ENCODE measurements around the gene SRSF4. TPM values are rescaled to one million over a fixed set of nuclear protein-coding genes. Genes with fewer than 3 reads are reported as not detected.

The SRSF4 gene
- total and polyA plus RNA-seq, 7 donors: 42.2 to 84.8 (median 69.0) TPM

DNA sequence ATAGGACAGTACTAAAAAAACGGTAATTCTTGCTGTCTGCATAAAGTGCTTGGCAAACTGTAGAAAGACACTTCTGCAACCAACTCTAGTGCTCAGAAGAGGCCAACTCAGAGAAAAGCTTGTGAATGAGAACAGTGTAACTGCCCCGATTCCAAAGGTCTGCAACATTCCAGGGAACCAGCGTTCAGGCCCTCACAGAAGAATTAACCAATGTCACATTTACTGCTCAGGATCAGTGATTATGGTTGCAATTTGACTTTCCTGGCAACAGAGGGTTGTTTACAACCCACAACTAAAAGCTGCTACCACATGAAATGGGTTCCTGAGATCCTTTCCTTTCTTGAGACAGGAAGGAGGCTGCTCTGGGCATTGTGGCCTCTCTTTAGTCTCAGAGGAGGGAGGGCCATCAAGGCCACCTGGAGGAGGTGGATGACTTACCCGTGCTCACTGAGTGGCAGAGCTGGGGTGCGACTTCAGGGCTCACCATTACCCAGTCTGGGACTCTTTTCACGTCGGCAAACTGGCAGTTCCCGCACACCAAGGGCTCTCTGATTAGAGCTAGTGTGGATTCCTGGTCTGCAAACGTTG is 15.3 kb downstream of the SRSF4 start:
- ATAC-seq: no peak
- TF ChIP-seq CTCF (IDR thresholded peaks at IDR 0.05): no peak
- Histone ChIP-seq H3K4me1 (peaks cover 48% of the 10 kb centered on the region), H3K36me3 (ENCODE audit: insufficient read depth in 1 of 2, low read depth in 1 of 2) (peaks cover 5 to 52% of the 10 kb centered on the region in 2 donors), H3K27ac (no peak overlapping the region), H3K9me3 (no peaks in the 10 kb centered on the region), H3K4me3 (no peak overlapping the region), H3K27me3 (ENCODE audit: insufficient read depth in 3 of 3, low read length in 2 of 3) (no peaks in the 10 kb centered on the region)
- WGBS, 3 donors: 59 to 70% (median 63%) methylated on average over 9 of the region's 9 CpGs
- intact Hi-C loops (cut with DNase I): no loop called here
- no peak for DNase-seq

DNA sequence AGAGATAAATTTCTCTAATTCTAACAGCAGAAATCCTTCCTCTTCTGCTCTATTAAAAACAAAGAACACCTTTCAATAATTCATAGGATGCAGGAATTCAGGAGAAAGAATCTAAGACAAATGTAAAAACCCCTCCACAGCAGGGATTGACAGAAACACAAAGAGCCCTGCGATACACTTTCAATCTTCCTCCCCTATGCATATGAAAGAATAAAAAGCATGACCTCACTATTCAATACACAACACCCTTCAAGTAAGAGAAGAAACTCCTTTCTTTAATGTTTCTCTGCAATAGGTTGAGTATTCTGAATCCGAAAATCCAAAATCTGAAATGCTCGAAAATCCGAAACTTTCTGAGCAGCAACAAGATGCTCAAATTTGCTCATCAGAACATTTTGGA is 17.1 kb downstream of the SRSF4 start:
- no peak for TF ChIP-seq CTCF (IDR thresholded peaks at IDR 0.05)
- intact Hi-C loops (cut with DNase I): no loop called here
- Histone ChIP-seq H3K4me3 (no peak overlapping the region), H3K9me3 (no peaks in the 10 kb centered on the region), H3K36me3 (ENCODE audit: insufficient read depth in 1 of 2, low read depth in 1 of 2) (peaks cover 5 to 67% of the 10 kb centered on the region in 2 donors), H3K27ac (no peak overlapping the region), H3K4me1 (peaks cover 40% of the 10 kb centered on the region), H3K27me3 (ENCODE audit: insufficient read depth in 3 of 3, low read length in 2 of 3) (no peaks in the 10 kb centered on the region)
- DNase-seq: no peak
- WGBS, 3 donors: 85 to 96% (median 91%) methylated on average over 4 of the region's 4 CpGs
- no peak for ATAC-seq

GRCh38 chr1:29162476-29163138 is 19.1 kb downstream of the SRSF4 start:
- TF ChIP-seq CTCF (IDR thresholded peaks at IDR 0.05): no peak
- H3K36me3 ChIP-seq (ENCODE audit: insufficient read depth in 1 of 2, low read depth in 1 of 2): peaks cover 10 to 84% of the 10 kb centered on the region in 2 donors
- no peak overlapping the region for H3K4me3 ChIP-seq
- peaks cover 33% of the 10 kb centered on the region for H3K4me1 ChIP-seq
- peak overlapping the region; percentile 60 for H3K27ac ChIP-seq
- peak; percentile 78 to 93 (median 88) for ATAC-seq
- H3K27me3 ChIP-seq (ENCODE audit: insufficient read depth in 3 of 3, low read length in 2 of 3): no peaks in the 10 kb centered on the region
- H3K9me3 ChIP-seq: no peaks in the 10 kb centered on the region
- 25 to 49% (median 27%) methylated on average over 9 of the region's 9 CpGs for WGBS, 3 donors
- DNase-seq: peak; percentile 70 to 83
- intact Hi-C loops (cut with DNase I): no loop called here

- ATAC-seq (peak in 2 of 4 donors; percentile 22 to 52), DNase-seq (no peak)
- 30 to 41% (median 34%) methylated on average over 4 of the region's 4 CpGs for WGBS, 3 donors
- intact Hi-C loops (cut with DNase I): no loop called here
- H3K27me3 ChIP-seq (ENCODE audit: insufficient read depth in 3 of 3, low read length in 2 of 3): no peaks in the 10 kb centered on the region
- no peak overlapping the region for H3K4me3 ChIP-seq
- H3K4me1 ChIP-seq: peaks cover 33% of the 10 kb centered on the region
- H3K27ac ChIP-seq: peak overlapping the region; percentile 60
- peaks cover 10 to 84% of the 10 kb centered on the region in 2 donors for H3K36me3 ChIP-seq (ENCODE audit: insufficient read depth in 1 of 2, low read depth in 1 of 2)
- no peaks in the 10 kb centered on the region for H3K9me3 ChIP-seq
- no peak for TF ChIP-seq CTCF (IDR thresholded peaks at IDR 0.05)
These were observed 19.7 kb downstream of the SRSF4 start for GRCh38 chr1:29162025-29162424.

Measured in psoas muscle (tissue), 8 donors.